Activated naive CD8-positive, alpha-beta T cell treated with anti-CD3 and anti-CD28 coated beads, Interleukin-2, amount 50 U/mL, for 24 hours (primary cell): ENCODE data around the gene MTA3.

Source experiments
- ATAC-seq: fragments of 150-1000 bp; cut with Tn5 transposase; one replicate; pipeline ENCODE4 v1.10.0; 2021
- DNase-seq: peaks from one replicate; pipeline ENCODE4 v3.0.0; 2021
- H3K27ac Mint-ChIP-seq: one replicate; pipeline ENCODE4 v1.8.0; 2021; ENCODE audit warnings: mild to moderate bottlenecking, mixed read lengths
- H3K27me3 Mint-ChIP-seq: one replicate; pipeline ENCODE4 v1.8.0; 2021; ENCODE audit warnings: mixed read lengths
- H3K36me3 Mint-ChIP-seq: one replicate; pipeline ENCODE4 v1.8.0; 2021; ENCODE audit warnings: low read depth, mixed read lengths
- H3K4me1 Mint-ChIP-seq: one replicate; pipeline ENCODE4 v1.8.0; 2021; ENCODE audit warnings: mixed read lengths
- H3K4me3 Mint-ChIP-seq: one replicate; pipeline ENCODE4 v1.8.0; 2021; ENCODE audit warnings: mild to moderate bottlenecking, moderate library complexity, mixed read lengths
- H3K9me3 Mint-ChIP-seq: one replicate; pipeline ENCODE4 v1.8.0; 2021; ENCODE audit warnings: mixed read lengths

MTA3 gene

DNA sequence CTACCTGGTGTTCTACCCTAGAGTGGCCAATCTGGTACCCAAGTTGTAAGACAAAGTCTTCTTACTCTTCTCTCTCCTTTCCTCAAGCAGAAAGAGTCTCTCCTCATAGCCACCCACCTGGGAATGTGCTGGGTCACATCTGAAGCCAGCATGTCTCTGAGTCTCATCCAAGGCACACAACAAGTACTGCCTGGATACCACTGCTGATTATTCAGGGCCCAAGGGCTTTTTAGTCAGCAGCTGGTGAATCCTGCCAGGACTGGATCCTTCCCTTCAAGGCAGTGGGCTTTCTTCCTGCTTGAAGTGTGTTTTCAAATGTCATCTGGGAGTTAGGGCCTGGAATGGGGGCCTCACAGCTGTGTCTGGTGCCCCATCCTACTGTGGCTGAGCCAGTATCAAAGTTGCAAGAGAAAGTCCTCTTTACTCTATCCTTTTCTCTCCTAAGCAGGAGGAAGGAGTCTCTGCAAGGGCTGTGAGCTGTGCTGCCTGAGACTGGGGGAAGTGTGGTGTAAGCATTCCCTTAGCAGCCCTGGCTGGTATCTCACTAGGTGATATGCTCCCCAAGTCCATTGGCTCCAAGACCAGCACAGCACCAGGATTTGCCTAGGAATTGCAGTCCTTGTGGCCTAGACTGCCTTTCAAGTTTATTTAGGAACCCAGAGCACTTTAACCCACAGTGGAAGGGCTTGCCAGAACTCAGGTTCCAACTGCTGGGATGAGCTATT lies 168.3 kb downstream of the MTA3 start:
- H3K36me3 Mint-ChIP-seq: peaks cover 63% of the 10 kb centered on the region
- no peaks in the 10 kb centered on the region for H3K4me1 Mint-ChIP-seq
- DNase-seq (no peak), ATAC-seq (no peak)
- no peak overlapping the region for H3K4me3 Mint-ChIP-seq
- peaks cover 34% of the 10 kb centered on the region for H3K9me3 Mint-ChIP-seq
- no peaks in the 10 kb centered on the region for H3K27me3 Mint-ChIP-seq
- no peak overlapping the region for H3K27ac Mint-ChIP-seq

GRCh38 chr2:42741140-42741539 lies 172.7 kb downstream of the MTA3 start:
- Mint-ChIP-seq H3K4me1 (no peaks in the 10 kb centered on the region), H3K36me3 (peaks cover 33% of the 10 kb centered on the region), H3K27me3 (no peaks in the 10 kb centered on the region), H3K27ac (no peak overlapping the region), H3K4me3 (no peak overlapping the region), H3K9me3 (peaks cover 7% of the 10 kb centered on the region)
- DNase-seq: no peak
- no peak for ATAC-seq

- ATAC-seq (no peak), DNase-seq (no peak)
- Mint-ChIP-seq H3K4me3 (no peak overlapping the region), H3K36me3 (peaks cover 25% of the 10 kb centered on the region), H3K27ac (no peak overlapping the region), H3K4me1 (no peaks in the 10 kb centered on the region), H3K9me3 (peaks cover 3% of the 10 kb centered on the region), H3K27me3 (no peaks in the 10 kb centered on the region)
Observed at GRCh38 chr2:42742740-42743658, 174.6 kb downstream of the MTA3 start.

- DNase-seq (no peak), ATAC-seq (no peak)
- no peaks in the 10 kb centered on the region for H3K27me3 Mint-ChIP-seq
- peaks cover 3% of the 10 kb centered on the region for H3K9me3 Mint-ChIP-seq
- no peak overlapping the region for H3K4me3 Mint-ChIP-seq
- no peak overlapping the region for H3K27ac Mint-ChIP-seq
- H3K36me3 Mint-ChIP-seq: peaks cover 21% of the 10 kb centered on the region
- H3K4me1 Mint-ChIP-seq: no peaks in the 10 kb centered on the region
Observed at GRCh38 chr2:42743659-42743990, 175.2 kb downstream of the MTA3 start.

GRCh38 chr2:42744545-42745082 lies 176.2 kb downstream of the MTA3 start:
- Mint-ChIP-seq H3K27me3 (no peaks in the 10 kb centered on the region), H3K27ac (no peak overlapping the region), H3K9me3 (no peaks in the 10 kb centered on the region), H3K4me3 (no peak overlapping the region), H3K4me1 (no peaks in the 10 kb centered on the region), H3K36me3 (peaks cover 16% of the 10 kb centered on the region)
- DNase-seq: no peak
- no peak for ATAC-seq

GRCh38 chr2:42747422-42747821 lies 179.0 kb downstream of the MTA3 start:
- Mint-ChIP-seq H3K27me3 (no peaks in the 10 kb centered on the region), H3K4me1 (peaks cover 4% of the 10 kb centered on the region), H3K27ac (no peak overlapping the region), H3K9me3 (no peaks in the 10 kb centered on the region), H3K4me3 (no peak overlapping the region), H3K36me3 (peaks cover 5% of the 10 kb centered on the region)
- ATAC-seq: no peak
- no peak for DNase-seq

- peaks cover 9% of the 10 kb centered on the region for H3K4me1 Mint-ChIP-seq
- no peak overlapping the region for H3K27ac Mint-ChIP-seq
- DNase-seq (no peak), ATAC-seq (no peak)
- H3K9me3 Mint-ChIP-seq: no peaks in the 10 kb centered on the region
- H3K4me3 Mint-ChIP-seq: no peak overlapping the region
- peaks cover 2% of the 10 kb centered on the region for H3K36me3 Mint-ChIP-seq
- no peaks in the 10 kb centered on the region for H3K27me3 Mint-ChIP-seq
Observed at GRCh38 chr2:42748840-42749239, 180.4 kb downstream of the MTA3 start.

GRCh38 chr2:42752314-42752713 lies 183.9 kb downstream of the MTA3 start:
- DNase-seq (no peak), ATAC-seq (no peak)
- Mint-ChIP-seq H3K4me3 (no peak overlapping the region), H3K27me3 (no peaks in the 10 kb centered on the region), H3K4me1 (peaks cover 24% of the 10 kb centered on the region), H3K9me3 (no peaks in the 10 kb centered on the region), H3K27ac (no peak overlapping the region), H3K36me3 (peaks cover 2% of the 10 kb centered on the region)

DNA sequence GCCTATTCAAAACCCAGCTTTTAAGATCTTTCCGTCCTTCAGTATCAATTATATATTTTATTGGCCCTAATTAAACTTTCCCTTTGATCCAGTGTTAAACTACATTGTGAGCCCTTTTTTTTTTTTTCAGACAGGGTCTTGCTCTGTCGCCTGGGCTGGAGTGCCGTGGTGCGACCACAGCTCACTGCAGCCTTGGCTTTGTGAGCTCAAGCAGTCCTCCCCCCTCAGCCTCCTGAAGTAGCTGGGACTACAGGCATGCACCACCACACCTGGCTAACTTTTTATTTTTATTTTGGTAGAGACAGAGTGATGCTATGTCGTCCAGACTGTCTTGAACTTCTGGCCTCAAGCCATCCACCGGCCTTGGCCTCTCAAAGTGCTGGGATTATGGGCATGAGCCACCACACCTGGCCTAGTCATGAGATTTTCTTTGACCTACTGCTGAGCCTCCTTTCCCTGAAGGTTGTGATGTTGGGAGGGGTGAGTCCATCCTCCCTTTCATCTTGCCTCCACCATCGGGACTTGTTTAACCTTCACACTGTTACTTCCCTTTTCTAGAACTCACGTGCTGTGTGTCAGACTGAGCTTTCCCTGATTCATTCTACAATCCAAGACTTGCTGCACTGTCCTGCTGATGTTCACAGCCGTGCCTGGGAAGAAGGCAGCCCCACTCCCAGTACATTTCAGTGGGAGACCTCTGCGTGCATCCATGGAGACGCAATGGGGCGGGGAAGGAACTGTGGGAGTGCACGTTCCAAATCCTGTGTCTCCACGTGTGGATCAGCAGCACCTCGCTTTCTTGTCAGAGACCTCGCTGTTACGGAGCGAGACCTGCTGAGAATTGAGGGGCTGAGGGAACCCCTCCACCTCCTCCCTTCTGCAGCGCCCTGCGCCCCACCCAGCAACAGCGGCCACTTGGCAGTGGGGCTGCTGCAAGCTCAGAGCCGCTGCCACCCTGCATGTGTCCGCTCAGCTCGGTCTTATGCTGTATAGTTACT lies 184.7 kb downstream of the MTA3 start:
- Mint-ChIP-seq H3K9me3 (no peaks in the 10 kb centered on the region), H3K27me3 (no peaks in the 10 kb centered on the region), H3K36me3 (peaks cover 2% of the 10 kb centered on the region), H3K27ac (no peak overlapping the region), H3K4me3 (no peak overlapping the region), H3K4me1 (peaks cover 24% of the 10 kb centered on the region)
- ATAC-seq: no peak
- DNase-seq: no peak

DNA sequence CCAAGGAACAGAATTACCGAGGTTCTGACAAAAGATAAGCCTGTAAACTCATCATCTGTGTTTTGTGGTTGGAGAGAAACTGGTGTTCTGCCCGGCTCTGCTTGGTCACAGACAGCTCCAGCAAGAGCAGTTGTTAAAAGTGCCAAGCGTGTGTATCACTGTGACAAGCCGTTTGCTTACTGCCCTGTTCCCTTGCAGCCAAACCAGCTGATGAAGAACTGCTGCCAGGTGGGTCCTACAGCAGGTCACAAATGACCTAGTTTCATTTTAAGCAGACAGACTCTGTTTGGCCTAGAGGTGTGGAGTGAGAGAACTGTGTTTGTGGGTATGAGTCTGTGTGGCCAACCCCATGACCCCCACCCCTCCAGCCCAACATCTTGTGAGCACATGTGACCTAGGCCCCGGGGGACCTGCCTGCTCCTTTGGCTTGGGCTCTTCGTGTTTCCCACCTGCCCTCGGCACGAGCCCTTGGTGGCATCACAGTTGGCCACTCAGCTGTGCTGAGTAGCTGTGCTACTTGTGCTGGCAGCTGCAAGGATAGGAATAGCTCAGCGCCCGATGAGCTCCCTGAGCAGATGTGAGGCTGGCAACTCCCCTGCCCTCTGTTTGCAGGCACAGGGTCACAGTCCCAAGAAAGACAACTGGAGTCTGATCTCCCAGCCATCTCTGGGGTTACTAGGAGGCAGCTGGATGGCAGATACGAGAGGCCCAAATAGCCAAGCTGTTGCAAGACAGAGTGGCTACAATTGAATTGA lies 185.8 kb downstream of the MTA3 start:
- H3K4me1 Mint-ChIP-seq: peaks cover 24% of the 10 kb centered on the region
- H3K27me3 Mint-ChIP-seq: no peaks in the 10 kb centered on the region
- H3K9me3 Mint-ChIP-seq: no peaks in the 10 kb centered on the region
- DNase-seq (no peak), ATAC-seq (peak; percentile 18)
- no peak overlapping the region for H3K4me3 Mint-ChIP-seq
- no peak overlapping the region for H3K27ac Mint-ChIP-seq
- H3K36me3 Mint-ChIP-seq: peaks cover under 1% of the 10 kb centered on the region

- H3K4me1 Mint-ChIP-seq: peaks cover 24% of the 10 kb centered on the region
- no peaks in the 10 kb centered on the region for H3K36me3 Mint-ChIP-seq
- no peaks in the 10 kb centered on the region for H3K9me3 Mint-ChIP-seq
- H3K27me3 Mint-ChIP-seq: no peaks in the 10 kb centered on the region
- DNase-seq (no peak), ATAC-seq (no peak)
- H3K27ac Mint-ChIP-seq: no peak overlapping the region
- no peak overlapping the region for H3K4me3 Mint-ChIP-seq
Observed at GRCh38 chr2:42754776-42755140, 186.3 kb downstream of the MTA3 start.

GRCh38 chr2:42755191-42755880 lies 186.9 kb downstream of the MTA3 start:
- Mint-ChIP-seq H3K27ac (no peak overlapping the region), H3K4me3 (no peak overlapping the region), H3K9me3 (no peaks in the 10 kb centered on the region), H3K36me3 (no peaks in the 10 kb centered on the region), H3K4me1 (peaks cover 24% of the 10 kb centered on the region), H3K27me3 (no peaks in the 10 kb centered on the region)
- DNase-seq (no peak), ATAC-seq (peak; percentile 44)

DNA sequence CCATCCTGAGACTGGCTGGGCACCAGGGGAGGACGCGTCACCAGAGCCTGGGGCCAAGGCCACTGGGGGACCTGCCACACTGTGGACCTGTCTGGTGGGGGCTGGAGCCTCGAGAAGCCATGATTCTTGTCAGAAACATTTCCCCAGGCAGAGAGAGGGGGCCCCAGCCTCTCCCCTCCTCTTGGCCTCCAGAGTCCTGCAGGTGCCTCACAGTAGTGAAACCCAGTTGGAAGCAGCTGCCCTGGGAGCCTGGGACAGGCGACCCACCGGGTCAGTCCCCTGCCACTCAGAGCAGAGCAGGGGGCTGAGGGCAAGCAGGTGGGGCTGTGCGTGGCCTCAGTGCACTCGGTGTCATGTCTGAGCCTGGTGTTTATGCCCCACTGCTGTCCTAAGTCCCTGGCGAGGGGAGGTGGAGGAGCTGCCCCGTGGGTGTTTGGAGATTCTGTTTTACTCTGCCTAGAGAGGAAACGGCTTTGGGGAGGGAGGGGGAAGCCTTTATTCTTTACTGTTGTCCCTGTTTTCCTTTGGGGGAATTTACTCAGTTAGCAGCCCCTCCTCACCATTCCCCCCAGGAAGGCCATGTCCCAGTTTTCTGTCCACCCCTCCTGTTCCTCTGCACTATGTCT lies 187.8 kb downstream of the MTA3 start:
- peaks cover 24% of the 10 kb centered on the region for H3K4me1 Mint-ChIP-seq
- H3K4me3 Mint-ChIP-seq: no peak overlapping the region
- H3K27ac Mint-ChIP-seq: no peak overlapping the region
- no peaks in the 10 kb centered on the region for H3K36me3 Mint-ChIP-seq
- no peaks in the 10 kb centered on the region for H3K9me3 Mint-ChIP-seq
- DNase-seq (no peak), ATAC-seq (no peak)
- H3K27me3 Mint-ChIP-seq: no peaks in the 10 kb centered on the region
